ENCODE results near the gene MBNL1. TPM values are rescaled to one million over a fixed set of nuclear protein-coding genes. Genes with fewer than 3 reads are reported as not detected.
A peak's percentile ranks its signal among the peaks of the same experiment; 100 is the strongest.
"Not testable (repeated sequence)": the region's sequence is repeated elsewhere in the genome, so short reads cannot be mapped to it uniquely, and the experiment has no call there.

MBNL1 gene
- total RNA-seq, 1 experiment from 2014 or later: 200 TPM

DNA sequence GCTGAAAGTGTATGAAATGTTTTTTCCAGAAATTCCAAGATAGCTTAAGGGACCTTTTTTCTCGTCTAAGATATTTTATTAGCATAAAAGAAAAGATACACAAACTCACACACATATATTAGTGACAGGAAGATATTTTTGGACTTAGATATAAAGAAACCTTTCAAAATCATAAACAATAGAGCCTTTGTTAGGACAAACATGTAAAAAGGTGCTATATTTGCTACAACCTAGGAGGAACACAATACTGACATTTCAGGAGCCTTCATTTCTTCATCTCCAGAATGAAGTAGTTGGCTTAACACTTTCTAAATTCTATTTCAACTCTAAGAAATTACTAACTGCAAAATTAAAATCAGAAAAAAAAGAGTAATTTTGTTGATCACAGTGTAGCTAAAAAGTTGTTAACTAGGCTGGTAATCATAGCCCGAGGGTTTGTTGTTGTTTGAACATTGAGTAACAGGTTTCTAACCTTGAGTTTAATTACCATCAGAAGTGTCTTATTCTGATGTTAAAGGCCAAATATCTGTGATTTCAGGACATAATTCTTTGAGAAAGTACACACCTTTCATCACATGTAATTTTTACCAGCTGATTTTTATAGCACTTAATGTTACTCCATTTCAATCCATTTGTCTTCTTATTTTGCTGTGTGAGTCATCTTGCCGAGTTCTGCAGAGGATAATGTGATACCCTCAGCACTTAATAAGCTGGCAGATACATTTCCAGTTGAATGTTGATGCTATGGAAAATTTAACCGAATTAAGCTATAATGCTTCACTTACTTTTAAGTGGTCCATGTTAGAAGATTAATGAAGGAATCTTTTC is 97.3 kb downstream of the MBNL1 start:
- H2AFZ ChIP-seq (ENCODE audit: low read depth, low read length, poor library complexity, severe bottlenecking): no peak overlapping the region
- no TSS peak for BruUV-seq (replicated peaks)
- intact Hi-C loops (cut with micrococcal nuclease): no loop called here
- peak overlapping the region; percentile 15; the same call in 1 of the 2 replicates for H3K27ac ChIP-seq (ENCODE audit: low read depth, low read length)
- H3K4me2 ChIP-seq (ENCODE audit: low read length): no peak overlapping the region
- no peak for DNase-seq (ENCODE audit: low read depth, low spot score)
- RAD21 ChIA-PET (ENCODE audit: low non-redundant PET in 1 of 2, low total read pairs in 2 of 2, uncharacterized antibody in 2 of 2, unreplicated experiment in 2 of 2): no interaction called here
- POLR2A ChIA-PET: interaction anchor here (1.1 kb wide), 1 partner anchor 11 kb away, joined by 3 read pairs; no protein-coding TSS in a partner anchor
- no peak; the same call in 1 of the 2 replicates for ATAC-seq
- TF ChIP-seq RAD21 (IDR thresholded peaks at IDR 0.05; ENCODE audit: low read depth) (no peak), CEBPB (IDR thresholded peaks at IDR 0.05; ENCODE audit: low read depth) (0 out of 2 replicates have a peak, but pooled peaks have one; percentile 8), FOSL1 (IDR thresholded peaks at IDR 0.05; ENCODE audit: low read depth) (0 out of 2 replicates have a peak, but pooled peaks have one; percentile 12), SP1 (IDR thresholded peaks at IDR 0.05; ENCODE audit: low read depth) (peak; percentile 13; the same call in 1 of the 2 replicates)
- H3K4me3 ChIP-seq (replicated peaks in 1 of 2; ENCODE audit: low read depth in 1 of 2, low read length in 2 of 2): no peak overlapping the region
- H3K27me3 ChIP-seq (ENCODE audit: insufficient read depth, low read length): no peaks in the 10 kb centered on the region
- peaks cover 98% of the 10 kb centered on the region for H3K79me2 ChIP-seq (ENCODE audit: insufficient read depth, low read length)
- CTCF ChIA-PET: no interaction called here
- H3K4me1 ChIP-seq (ENCODE audit: control insufficient read depth in 1 of 2, insufficient read depth in 2 of 2, low read length in 2 of 2): peaks cover 24 to 25% of the 10 kb centered on the region in 2 experiments
- H3K9ac ChIP-seq (ENCODE audit: low read length): no peak overlapping the region
- 0 out of 2 replicates have a peak, but pooled peaks cover 9% of the 10 kb centered on the region for H4K20me1 ChIP-seq (ENCODE audit: insufficient read depth)
- no peaks in the 10 kb centered on the region for H3K9me3 ChIP-seq (ENCODE audit: control insufficient read depth in 1 of 2, insufficient read depth in 1 of 2, low read depth in 1 of 2, low read length in 2 of 2)
- H3K36me3 ChIP-seq (ENCODE audit: control insufficient read depth in 1 of 2, insufficient read depth in 2 of 2, low read length in 2 of 2): no peaks in the 10 kb centered on the region
- H3K9me2 ChIP-seq (ENCODE audit: insufficient read depth): no peaks in the 10 kb centered on the region

DNA sequence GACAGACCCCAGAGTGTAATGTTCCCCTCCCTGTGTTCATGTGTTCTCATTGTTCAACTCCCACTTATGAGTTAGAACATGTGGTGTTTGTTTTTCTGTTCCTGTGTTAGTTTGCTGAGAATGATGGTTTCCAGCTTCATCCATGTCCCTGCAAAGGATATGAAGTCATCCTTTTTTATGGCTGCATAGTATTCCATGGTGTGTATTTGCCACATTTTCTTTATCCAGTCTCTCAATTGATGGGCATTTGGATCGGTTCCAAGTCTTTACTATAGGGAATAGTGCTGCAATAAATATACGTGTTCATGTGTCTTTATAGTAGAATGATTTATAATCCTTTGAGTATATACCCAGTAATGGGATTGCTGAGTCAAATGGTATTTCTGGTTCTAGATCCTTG is 98.5 kb downstream of the MBNL1 start:
- RAD21 ChIA-PET (ENCODE audit: low non-redundant PET in 1 of 2, low total read pairs in 2 of 2, uncharacterized antibody in 2 of 2, unreplicated experiment in 2 of 2); H3K4me3 ChIP-seq (replicated peaks in 1 of 2; ENCODE audit: low read depth in 1 of 2, low read length in 2 of 2); H4K20me1 ChIP-seq (ENCODE audit: insufficient read depth); DNase-seq (ENCODE audit: low read depth, low spot score); H3K9ac ChIP-seq (ENCODE audit: low read length); POLR2A ChIA-PET; H3K4me2 ChIP-seq (ENCODE audit: low read length); H3K9me2 ChIP-seq (ENCODE audit: insufficient read depth); ATAC-seq; BruUV-seq (replicated peaks); CTCF ChIA-PET; H3K9me3 ChIP-seq (ENCODE audit: control insufficient read depth in 1 of 2, insufficient read depth in 1 of 2, low read depth in 1 of 2, low read length in 2 of 2); intact Hi-C loops (cut with micrococcal nuclease); H3K36me3 ChIP-seq (ENCODE audit: control insufficient read depth in 1 of 2, insufficient read depth in 2 of 2, low read length in 2 of 2); H3K27ac ChIP-seq (ENCODE audit: low read depth, low read length); H2AFZ ChIP-seq (ENCODE audit: low read depth, low read length, poor library complexity, severe bottlenecking); H3K27me3 ChIP-seq (ENCODE audit: insufficient read depth, low read length): not testable (repeated sequence)
- Histone ChIP-seq H3K79me2 (ENCODE audit: insufficient read depth, low read length) (peaks cover 98% of the 10 kb centered on the region), H3K4me1 (ENCODE audit: control insufficient read depth in 1 of 2, insufficient read depth in 2 of 2, low read length in 2 of 2) (peaks cover 24 to 25% of the 10 kb centered on the region in 2 experiments)

DNA sequence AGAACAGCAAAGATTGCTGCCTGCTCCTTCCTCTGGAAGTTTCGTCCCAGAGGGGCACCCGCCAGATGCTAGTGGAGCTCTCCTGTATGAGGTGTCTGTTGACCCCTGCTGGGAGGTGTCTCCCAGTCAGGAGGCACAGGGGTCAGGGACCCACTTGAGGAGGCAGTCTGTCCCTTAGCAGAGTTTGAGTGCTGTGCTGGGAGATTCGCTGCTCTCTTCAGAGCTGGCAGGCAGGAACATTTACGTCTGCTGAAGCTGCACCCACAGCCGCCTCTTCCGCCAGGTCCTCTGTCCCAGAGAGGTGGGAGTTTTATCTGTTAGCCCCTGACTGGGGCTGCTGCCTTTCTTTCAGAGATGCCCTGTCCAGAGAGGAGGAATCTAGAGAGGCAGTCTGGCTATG is 103.9 kb downstream of the MBNL1 start:
- CTCF ChIA-PET; H3K27me3 ChIP-seq (ENCODE audit: insufficient read depth, low read length); H3K36me3 ChIP-seq (ENCODE audit: control insufficient read depth in 1 of 2, insufficient read depth in 2 of 2, low read length in 2 of 2); POLR2A ChIA-PET; H3K27ac ChIP-seq (ENCODE audit: low read depth, low read length); intact Hi-C loops (cut with micrococcal nuclease); DNase-seq (ENCODE audit: low read depth, low spot score); H3K4me3 ChIP-seq (replicated peaks in 1 of 2; ENCODE audit: low read depth in 1 of 2, low read length in 2 of 2); RAD21 ChIA-PET (ENCODE audit: low non-redundant PET in 1 of 2, low total read pairs in 2 of 2, uncharacterized antibody in 2 of 2, unreplicated experiment in 2 of 2); H4K20me1 ChIP-seq (ENCODE audit: insufficient read depth); H2AFZ ChIP-seq (ENCODE audit: low read depth, low read length, poor library complexity, severe bottlenecking); ATAC-seq; H3K4me2 ChIP-seq (ENCODE audit: low read length); H3K9me2 ChIP-seq (ENCODE audit: insufficient read depth); H3K9me3 ChIP-seq (ENCODE audit: control insufficient read depth in 1 of 2, insufficient read depth in 1 of 2, low read depth in 1 of 2, low read length in 2 of 2); BruUV-seq (replicated peaks); H3K9ac ChIP-seq (ENCODE audit: low read length); H3K4me1 ChIP-seq (ENCODE audit: control insufficient read depth in 1 of 2, insufficient read depth in 2 of 2, low read length in 2 of 2): not testable (repeated sequence)
- peaks cover 100% of the 10 kb centered on the region for H3K79me2 ChIP-seq (ENCODE audit: insufficient read depth, low read length)
